HEK293 (cell line): ENCODE results near the gene LAMA2.

Experiments used
- CTCF ChIA-PET: fragments of 350-600 bp; formaldehyde crosslinking; extraction: SDS; loops from one replicate; lab custom pipeline; 2021; ENCODE audit warnings: antibody characterized with exemption; lab: Yijun Ruan, JAX
- POLR2A ChIA-PET: fragments of 300-600 bp; formaldehyde crosslinking; extraction: SDS; loops from one replicate; lab custom pipeline; 2020; ENCODE audit warnings: antibody characterized with exemption, inconsistent platforms; lab: Yijun Ruan, JAX
- H3K27ac ChIP-seq: fragments of 200-500 bp; sonication (Bioruptor generic); 2 replicates; pipeline ENCODE4 v1.5.1; 2014; ENCODE audit warnings: low read depth, low read length, control low read depth, inconsistent platforms; ENCODE audit errors: extremely low read depth
- H3K36me3 ChIP-seq, 2 experiments: fragments of 200-500 bp in 1 of 2; sonication (Bioruptor generic) in 1 of 2; 1 replicate in 1 of 2; 2 replicates in 1 of 2; pipeline ENCODE4 v1.5.1; 2014 to 2017; ENCODE audit warnings: inconsistent platforms in 2 of 2, low read length in 2 of 2; ENCODE audit not compliant: control insufficient read depth in 2 of 2, insufficient read depth in 1 of 2
- H3K4me1 ChIP-seq: fragments of 200-500 bp; sonication (Bioruptor generic); 2 replicates; pipeline ENCODE4 v1.5.1; 2014; ENCODE audit warnings: mild to moderate bottlenecking, low read length, inconsistent platforms; ENCODE audit not compliant: control insufficient read depth, insufficient read depth
- H3K4me3 ChIP-seq: 2 replicates; pipeline ENCODE4 v1.5.1; 2011; ENCODE audit warnings: low read depth, mild to moderate bottlenecking, control low read depth, low read length, moderate library complexity
- H3K9me3 ChIP-seq: fragments of 200-500 bp; sonication (Bioruptor generic); 2 replicates; pipeline ENCODE4 v1.5.1; 2014; ENCODE audit warnings: low read depth, low read length, inconsistent platforms; ENCODE audit not compliant: control insufficient read depth, insufficient read depth
- ELK4 ChIP-seq: IDR thresholded peaks from 2 replicates; pipeline ENCODE4 v1.6.1; 2011; ENCODE audit warnings: mild to moderate bottlenecking, low read depth, low read length, borderline replicate concordance
- GLIS1 ChIP-seq: fragments of 450-650 bp; formaldehyde crosslinking; IDR thresholded peaks from 2 replicates; pipeline ENCODE4 v1.5.1; 2016; ENCODE audit warnings: missing biosample characterization, missing genetic modification characterization
- HOXC10 ChIP-seq: sonication (generic); formaldehyde crosslinking; IDR thresholded peaks from 2 replicates; pipeline ENCODE4 v1.8.1; 2023; ENCODE audit warnings: mild to moderate bottlenecking, missing genetic modification reagents
- KLF1 ChIP-seq: fragments of 450-650 bp; formaldehyde crosslinking; IDR thresholded peaks from 2 replicates; pipeline ENCODE4 v1.5.1; 2016; ENCODE audit warnings: missing biosample characterization, missing genetic modification characterization
- ZBTB1 ChIP-seq: fragments of 450-650 bp; formaldehyde crosslinking; IDR thresholded peaks from 2 replicates; pipeline ENCODE4 v1.5.1; 2016; ENCODE audit warnings: missing biosample characterization, missing genetic modification characterization
- ZBTB11 ChIP-seq: fragments of 450-650 bp; formaldehyde crosslinking; conservative IDR thresholded peaks from 2 replicates; pipeline ENCODE4 v1.5.1; 2016; ENCODE audit warnings: low read depth, missing biosample characterization, missing genetic modification characterization
- ZBTB21 ChIP-seq: fragments of 450-650 bp; formaldehyde crosslinking; IDR thresholded peaks from 2 replicates; pipeline ENCODE4 v1.5.1; 2017; ENCODE audit warnings: missing biosample characterization, missing genetic modification characterization
- ZBTB49 ChIP-seq: fragments of 450-650 bp; formaldehyde crosslinking; IDR thresholded peaks from 2 replicates; pipeline ENCODE4 v1.5.1; 2016; ENCODE audit warnings: missing biosample characterization, missing genetic modification characterization, low read depth
- ZNF121 ChIP-seq: fragments of 450-650 bp; formaldehyde crosslinking; IDR thresholded peaks from 2 replicates; pipeline ENCODE4 v1.5.1; 2016; ENCODE audit warnings: missing biosample characterization, missing genetic modification characterization
- ZNF221 ChIP-seq: fragments of 450-650 bp; formaldehyde crosslinking; IDR thresholded peaks from 2 replicates; pipeline ENCODE4 v1.5.1; 2017; ENCODE audit warnings: missing biosample characterization, missing genetic modification characterization, borderline replicate concordance
- ZNF26 ChIP-seq: fragments of 450-650 bp; formaldehyde crosslinking; IDR thresholded peaks from 2 replicates; pipeline ENCODE4 v1.5.1; 2016; ENCODE audit warnings: missing biosample characterization, missing genetic modification characterization
- ZNF362 ChIP-seq: fragments of 450-650 bp; formaldehyde crosslinking; IDR thresholded peaks from 2 replicates; pipeline ENCODE4 v1.5.1; 2016; ENCODE audit warnings: missing biosample characterization, missing genetic modification characterization
- ZNF394 ChIP-seq: fragments of 450-650 bp; formaldehyde crosslinking; IDR thresholded peaks from 2 replicates; pipeline ENCODE4 v1.5.1; 2016; ENCODE audit warnings: missing biosample characterization, missing genetic modification characterization, mild to moderate bottlenecking, moderate library complexity, borderline replicate concordance
- ZNF433 ChIP-seq: fragments of 450-650 bp; formaldehyde crosslinking; IDR thresholded peaks from 2 replicates; pipeline ENCODE4 v1.5.1; 2016; ENCODE audit warnings: missing biosample characterization, missing genetic modification characterization, low read depth
- ZNF473 ChIP-seq: fragments of 450-650 bp; formaldehyde crosslinking; IDR thresholded peaks from 2 replicates; pipeline ENCODE4 v1.5.1; 2017; ENCODE audit warnings: missing biosample characterization, missing genetic modification characterization
- ZNF548 ChIP-seq: fragments of 450-650 bp; formaldehyde crosslinking; IDR thresholded peaks from 2 replicates; pipeline ENCODE4 v1.5.1; 2016; ENCODE audit warnings: missing biosample characterization, missing genetic modification characterization
- ZNF596 ChIP-seq: fragments of 450-650 bp; IDR thresholded peaks from 2 replicates; pipeline ENCODE4 v1.5.0; 2018; ENCODE audit warnings: missing biosample characterization, mild to moderate bottlenecking, missing genetic modification characterization, moderate library complexity
- ZNF610 ChIP-seq: fragments of 450-650 bp; formaldehyde crosslinking; IDR thresholded peaks from 2 replicates; pipeline ENCODE4 v1.5.1; 2016; ENCODE audit warnings: missing biosample characterization, missing genetic modification characterization, borderline replicate concordance
- ZNF777 ChIP-seq: fragments of 450-650 bp; formaldehyde crosslinking; IDR thresholded peaks from 2 replicates; pipeline ENCODE4 v1.5.1; 2017; ENCODE audit warnings: missing biosample characterization, missing genetic modification characterization, borderline replicate concordance
- TF ChIP-seq, protein P1 (sequence below): fragments of 450-650 bp; formaldehyde crosslinking; IDR thresholded peaks from 2 replicates; pipeline ENCODE4 v1.5.1; 2016; ENCODE audit warnings: missing biosample characterization, missing genetic modification characterization

Gene LAMA2

DNA sequence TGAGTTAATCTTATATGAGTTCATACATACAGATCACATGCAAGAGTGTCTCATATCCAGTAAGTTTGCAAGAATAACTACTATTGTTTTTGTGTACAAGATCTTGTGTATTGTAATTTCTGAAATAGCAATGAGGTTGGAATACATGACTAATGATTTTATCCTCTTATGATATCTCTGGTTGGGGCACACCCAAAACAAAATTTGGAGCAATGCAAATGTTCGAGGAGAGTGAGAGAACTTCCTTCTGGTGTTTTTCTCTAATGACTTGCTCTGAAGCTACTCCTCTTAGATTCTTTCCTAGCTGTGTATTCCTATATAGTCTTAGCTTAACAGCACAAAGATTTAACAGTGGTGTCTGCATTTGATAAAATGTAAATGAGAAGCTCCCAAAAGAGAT, 252.5 kb downstream of the LAMA2 start:
- POLR2A ChIA-PET = no interaction called here
- no peaks in the 10 kb centered on the region for H3K4me1 ChIP-seq
- H3K27ac ChIP-seq = no peak overlapping the region
- TF ChIP-seq ZNF548 (tag by site-specific recombination) (no peak), ZBTB11 (no peak), ZNF362 (tag by site-specific recombination) (no peak), KLF1 (no peak), ZNF433 (tag by site-specific recombination) (no peak), ZBTB1 (no peak), HOXC10 (CRISPR knock-in tag) (no peak), ELK4 (no peak)
- TF ChIP-seq, all 188 proteins: peak for 0
- no peaks in the 10 kb centered on the region for H3K36me3 ChIP-seq
- no peaks in the 10 kb centered on the region for H3K9me3 ChIP-seq
- CTCF ChIA-PET = interaction anchor here (0.6 to 0.7 kb wide), 3 partner anchors 11 to 650 kb away, joined by 3 to 4 read pairs (median 4); no protein-coding TSS in a partner anchor
- H3K4me3 ChIP-seq = no peak overlapping the region

GRCh38 chr6:129136751-129137150, 253.8 kb downstream of the LAMA2 start:
- CTCF ChIA-PET = no interaction called here
- TF ChIP-seq ZBTB21 (tag by site-specific recombination) (no peak), ZNF596 (tag by site-specific recombination) (no peak), ZNF777 (tag by site-specific recombination) (no peak), ZNF610 (tag by site-specific recombination) (no peak), ZBTB49 (tag by site-specific recombination) (no peak), GLIS1 (tag by site-specific recombination) (no peak), ZNF221 (tag by site-specific recombination) (no peak), ZNF394 (tag by site-specific recombination) (no peak), ZNF26 (no peak), ZNF121 (tag by site-specific recombination) (no peak), ZNF473 (tag by site-specific recombination) (no peak)
- TF ChIP-seq, protein P1, sequence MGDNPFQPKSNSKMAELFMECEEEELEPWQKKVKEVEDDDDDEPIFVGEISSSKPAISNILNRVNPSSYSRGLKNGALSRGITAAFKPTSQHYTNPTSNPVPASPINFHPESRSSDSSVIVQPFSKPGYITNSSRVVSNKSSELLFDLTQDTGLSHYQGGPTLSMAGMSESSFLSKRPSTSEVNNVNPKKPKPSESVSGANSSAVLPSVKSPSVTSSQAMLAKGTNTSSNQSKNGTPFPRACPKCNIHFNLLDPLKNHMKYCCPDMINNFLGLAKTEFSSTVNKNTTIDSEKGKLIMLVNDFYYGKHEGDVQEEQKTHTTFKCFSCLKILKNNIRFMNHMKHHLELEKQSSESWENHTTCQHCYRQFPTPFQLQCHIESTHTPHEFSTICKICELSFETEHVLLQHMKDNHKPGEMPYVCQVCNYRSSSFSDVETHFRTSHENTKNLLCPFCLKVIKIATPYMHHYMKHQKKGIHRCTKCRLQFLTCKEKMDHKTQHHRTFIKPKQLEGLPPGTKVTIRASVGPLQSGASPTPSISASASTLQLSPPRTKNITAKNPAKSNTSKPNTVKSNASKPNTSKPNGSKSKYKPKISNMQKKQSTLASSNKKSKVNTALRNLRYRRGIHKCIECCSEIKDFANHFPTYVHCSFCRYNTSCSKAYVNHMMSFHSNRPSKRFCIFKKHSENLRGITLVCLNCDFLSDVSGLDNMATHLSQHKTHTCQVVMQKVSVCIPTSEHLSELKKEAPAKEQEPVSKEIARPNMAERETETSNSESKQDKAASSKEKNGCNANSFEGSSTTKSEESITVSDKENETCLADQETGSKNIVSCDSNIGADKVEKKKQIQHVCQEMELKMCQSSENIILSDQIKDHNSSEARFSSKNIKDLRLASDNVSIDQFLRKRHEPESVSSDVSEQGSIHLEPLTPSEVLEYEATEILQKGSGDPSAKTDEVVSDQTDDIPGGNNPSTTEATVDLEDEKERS = no peak

More at GRCh38 chr6:129136751-129137150, 253.8 kb downstream of the LAMA2 start:
- no peak overlapping the region for H3K27ac ChIP-seq
- H3K36me3 ChIP-seq = no peaks in the 10 kb centered on the region
- no peak overlapping the region for H3K4me3 ChIP-seq
- POLR2A ChIA-PET = no interaction called here
- H3K9me3 ChIP-seq = no peaks in the 10 kb centered on the region
- no peaks in the 10 kb centered on the region for H3K4me1 ChIP-seq
